SH-SY5Y (cell line): ENCODE results near the gene ZPBP2.

Experiments used
- GATA2 ChIP-seq: IDR thresholded peaks from 2 replicates; pipeline ENCODE4 v1.6.1; 2011; ENCODE audit warnings: mild to moderate bottlenecking, low read depth, low read length
- GATA3 ChIP-seq: IDR thresholded peaks from 2 replicates; pipeline ENCODE4 v1.6.1; 2011; ENCODE audit warnings: low read depth, mild to moderate bottlenecking, low read length, moderate library complexity

DNA sequence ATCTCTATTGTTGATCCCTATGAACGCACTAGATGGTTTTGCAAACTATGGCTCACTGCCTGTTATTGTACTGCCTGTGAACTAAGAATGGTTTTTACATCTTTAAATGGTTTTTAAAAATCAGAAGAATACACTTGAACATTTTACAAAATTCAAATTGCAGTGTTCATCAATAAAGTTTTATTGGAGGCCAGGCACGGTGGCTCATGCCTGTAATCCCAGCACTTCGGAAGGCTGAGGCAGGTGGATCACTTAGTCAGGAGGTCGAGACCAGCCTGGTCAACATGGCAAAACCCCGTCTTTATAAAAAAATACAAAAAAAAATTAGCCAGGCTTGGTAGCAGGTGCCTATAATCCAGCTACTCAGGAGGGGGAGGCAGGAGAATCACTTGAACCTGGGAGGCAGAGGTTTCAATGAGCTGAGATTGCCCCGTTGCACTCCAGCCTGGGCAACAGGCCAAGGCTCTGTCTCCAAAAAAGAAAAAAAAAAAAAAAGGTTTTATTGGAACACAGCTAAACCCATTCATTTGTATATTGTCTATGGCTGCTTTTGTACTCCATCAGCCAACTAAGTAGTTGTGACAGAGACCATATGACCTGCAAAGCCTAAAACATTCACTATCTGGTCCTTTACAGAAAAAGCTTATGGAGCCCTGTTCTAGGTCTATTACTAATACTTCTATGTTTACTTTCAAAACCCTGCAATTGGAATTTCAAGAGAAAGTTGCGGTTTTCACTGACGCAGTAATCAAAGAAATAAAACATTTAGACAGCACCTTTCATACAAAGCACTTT lies 22.8 kb upstream of the ZPBP2 start:
- TF ChIP-seq GATA2 (no peak), GATA3 (no peak)
